HG02885 (cell line): ENCODE data around the gene EHMT1.
A peak's percentile ranks its signal among the peaks of the same experiment; 100 is the strongest.

Experiments used
- ATAC-seq: cut with Tn5 transposase; IDR thresholded peaks from one replicate; pipeline ENCODE4 v1.9.1; 2021; ENCODE audit warnings: mild to moderate bottlenecking; ENCODE audit not compliant: unreplicated experiment, poor library complexity

The EHMT1 gene

GRCh38 chr9:137688725-137689124, 69.9 kb downstream of the EHMT1 start:
- no peak for ATAC-seq

- no peak for ATAC-seq
These were observed 71.1 kb downstream of the EHMT1 start for GRCh38 chr9:137689745-137690529.

DNA sequence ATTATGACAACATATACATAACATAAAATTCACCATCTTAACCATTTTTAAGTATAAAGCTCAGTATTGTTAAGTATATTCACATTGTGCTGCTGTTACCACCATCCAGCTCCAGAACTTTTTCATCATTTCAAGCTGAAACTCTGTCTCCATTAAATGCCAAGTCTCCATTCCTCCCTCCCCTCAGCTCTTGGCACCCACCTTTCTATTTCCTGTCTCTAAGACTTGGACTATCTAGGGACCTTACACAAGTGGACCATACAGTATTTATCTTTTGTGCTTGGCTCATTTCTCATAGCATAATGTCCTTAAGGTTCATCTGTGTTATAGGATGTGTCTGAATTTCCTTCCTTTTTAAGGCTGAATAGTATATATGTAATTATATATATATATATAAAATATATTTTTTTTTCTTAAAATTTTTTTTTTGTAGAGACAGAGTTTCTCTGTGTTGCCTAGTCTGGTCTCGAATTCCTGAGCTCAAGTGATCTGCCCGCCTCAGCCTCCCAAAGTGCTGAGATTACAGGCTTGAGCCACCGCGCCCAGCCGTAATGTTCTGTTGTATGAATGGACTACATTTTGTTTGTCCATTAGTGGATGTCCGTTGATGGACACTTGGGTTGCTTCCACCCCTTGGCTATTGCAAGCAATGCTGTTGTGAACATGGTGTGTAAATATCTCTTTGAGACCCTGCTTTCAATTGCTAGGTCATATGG, 72.3 kb downstream of the EHMT1 start:
- ATAC-seq: no peak

- ATAC-seq: no peak
These were observed 73.0 kb downstream of the EHMT1 start for GRCh38 chr9:137691646-137692351.

DNA sequence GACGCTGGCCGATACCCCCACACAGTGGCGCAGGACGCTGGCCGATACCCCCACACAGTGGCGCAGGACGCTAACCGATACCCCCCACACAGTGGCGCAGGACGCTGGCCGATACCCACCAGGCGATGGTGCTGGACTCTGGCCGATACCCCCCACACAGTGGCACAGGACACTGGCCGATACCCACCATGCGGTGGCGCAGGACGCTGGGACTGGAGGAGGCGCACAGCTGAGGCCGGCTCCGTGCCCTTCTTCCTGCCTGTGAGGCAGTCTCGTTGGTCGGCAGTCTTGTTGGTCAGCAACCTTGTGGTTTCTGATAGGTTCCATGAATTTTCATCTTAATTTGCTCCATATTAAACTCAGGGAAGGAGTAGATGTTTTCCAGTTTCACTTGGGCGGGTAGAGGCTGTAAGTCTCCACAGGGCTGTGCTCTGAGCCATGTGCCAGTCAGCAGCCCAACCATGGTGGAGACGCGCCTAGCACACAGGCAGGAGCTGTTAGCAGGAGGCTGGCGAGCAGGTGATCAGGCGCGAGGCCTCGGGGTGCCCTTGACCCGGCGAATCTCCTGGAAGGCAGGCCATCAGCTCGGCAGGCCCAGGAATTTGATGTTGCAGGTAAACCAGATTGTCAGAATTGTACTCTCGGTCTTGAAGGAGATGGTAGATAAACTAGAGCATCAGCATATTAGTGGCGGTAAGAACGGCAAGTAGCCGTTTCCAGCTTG, 75.6 kb downstream of the EHMT1 start:
- ATAC-seq: no peak

- ATAC-seq: no peak
These were observed 76.4 kb downstream of the EHMT1 start for GRCh38 chr9:137694962-137695875.

DNA sequence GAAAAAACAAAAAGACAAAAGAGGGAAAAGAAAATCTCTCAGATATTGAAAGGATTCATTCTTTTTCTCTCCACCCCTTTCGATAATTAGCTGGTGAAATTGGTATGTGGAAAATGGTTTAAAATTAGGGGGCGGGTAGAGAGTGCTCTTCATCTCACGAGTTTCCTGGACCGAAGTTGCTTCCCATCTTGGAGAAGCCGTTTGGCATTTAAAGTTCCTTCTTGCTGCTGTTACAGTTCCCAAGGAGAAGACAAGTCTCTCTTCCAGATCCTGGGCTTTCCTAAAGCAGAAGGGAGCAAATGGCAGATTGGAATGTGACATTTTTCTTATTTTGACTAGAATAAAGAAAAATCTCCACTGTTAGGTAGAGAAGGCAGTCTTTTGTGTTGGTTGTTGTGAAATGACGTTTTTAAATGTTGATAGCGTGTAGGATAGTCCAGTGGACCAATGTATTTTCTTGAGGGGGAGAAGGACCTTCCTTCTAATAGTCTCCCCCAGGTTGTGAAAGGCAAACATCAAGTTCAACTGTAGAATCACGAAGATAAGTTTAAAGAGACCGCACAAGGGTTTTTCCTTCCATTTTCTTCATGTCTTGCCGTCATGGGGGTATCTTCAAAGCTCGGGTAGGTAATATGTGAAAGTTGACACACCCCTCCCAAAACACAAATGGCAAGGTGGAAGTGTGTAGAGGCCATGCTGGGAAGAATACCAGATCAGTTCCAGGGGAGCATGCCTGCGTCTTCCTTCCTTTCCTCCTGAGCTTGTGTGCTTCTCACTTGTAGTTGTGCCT, 77.5 kb downstream of the EHMT1 start:
- ATAC-seq: no peak

DNA sequence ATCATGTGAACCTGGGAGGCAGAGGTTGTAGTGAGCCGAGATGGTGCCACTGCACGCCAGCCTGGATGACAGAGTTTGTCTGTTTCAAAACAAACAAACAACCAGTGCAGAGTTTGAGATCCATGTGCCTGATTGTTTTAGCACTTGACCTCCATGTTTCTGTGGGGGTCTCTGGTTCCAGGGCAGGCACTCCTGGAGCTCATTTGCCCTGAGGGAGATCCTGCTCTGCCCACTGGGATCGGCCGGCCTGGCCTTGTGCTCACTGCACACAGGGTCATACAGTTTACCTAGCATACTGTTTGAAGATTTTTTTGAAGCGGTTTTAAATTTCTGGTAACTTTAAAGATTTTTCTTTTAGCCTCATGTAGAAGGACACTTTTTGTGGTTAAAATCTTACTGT, 78.4 kb downstream of the EHMT1 start:
- ATAC-seq: no peak

DNA sequence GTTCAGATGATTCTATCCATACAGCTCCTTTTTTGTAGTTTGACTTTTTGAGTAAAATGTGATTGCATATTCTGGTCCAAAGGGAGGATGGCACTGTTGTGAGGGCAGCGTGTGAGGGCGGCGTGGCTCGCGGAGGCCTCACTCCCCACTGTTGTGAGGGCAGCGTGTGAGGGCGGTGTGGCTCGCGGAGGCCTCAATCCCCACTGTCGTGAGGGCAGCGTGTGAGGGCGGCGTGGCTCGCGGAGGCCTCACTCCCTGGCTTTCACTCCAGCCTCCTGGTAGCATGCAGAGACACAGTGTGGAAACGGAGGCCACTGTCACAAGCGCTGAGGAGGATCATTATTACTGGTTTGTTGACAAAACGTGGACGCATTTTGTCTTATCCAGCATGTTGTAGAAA, 79.0 kb downstream of the EHMT1 start:
- no peak for ATAC-seq

- ATAC-seq: no peak
These were observed 82.1 kb downstream of the EHMT1 start for GRCh38 chr9:137700911-137701310.

GRCh38 chr9:137702615-137703379, 84.0 kb downstream of the EHMT1 start:
- ATAC-seq: no peak

DNA sequence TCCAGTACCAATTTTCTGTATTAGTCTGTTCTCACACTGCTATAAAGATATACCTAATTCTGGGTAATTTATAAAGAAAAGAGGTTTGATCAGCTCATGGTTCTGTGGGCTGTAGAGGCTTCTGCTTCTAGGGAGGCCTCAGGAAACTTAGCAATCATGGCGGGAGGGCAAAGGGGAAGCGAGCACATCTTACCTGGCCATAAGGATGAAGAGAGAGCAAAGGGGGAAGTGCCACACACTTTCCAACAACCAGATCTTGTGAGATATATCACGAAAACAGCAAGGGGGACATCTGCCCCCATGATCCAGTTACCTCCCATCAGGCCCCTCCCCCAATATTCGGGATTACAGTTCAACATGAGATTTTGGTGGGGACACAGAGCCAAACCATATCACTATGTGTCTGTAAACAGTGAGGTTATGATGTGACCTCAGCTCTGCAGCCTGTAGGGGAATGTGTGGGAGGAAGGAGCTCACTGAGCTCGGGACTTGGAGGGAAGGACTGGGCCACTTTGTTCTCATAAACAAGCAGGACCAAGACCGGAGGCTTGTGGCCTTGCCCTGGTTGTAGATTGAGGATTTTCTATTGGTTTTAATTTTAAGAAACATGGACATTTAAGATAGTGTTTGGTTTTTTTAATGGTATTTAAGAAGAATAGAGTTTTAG, 85.2 kb downstream of the EHMT1 start:
- ATAC-seq: no peak

DNA sequence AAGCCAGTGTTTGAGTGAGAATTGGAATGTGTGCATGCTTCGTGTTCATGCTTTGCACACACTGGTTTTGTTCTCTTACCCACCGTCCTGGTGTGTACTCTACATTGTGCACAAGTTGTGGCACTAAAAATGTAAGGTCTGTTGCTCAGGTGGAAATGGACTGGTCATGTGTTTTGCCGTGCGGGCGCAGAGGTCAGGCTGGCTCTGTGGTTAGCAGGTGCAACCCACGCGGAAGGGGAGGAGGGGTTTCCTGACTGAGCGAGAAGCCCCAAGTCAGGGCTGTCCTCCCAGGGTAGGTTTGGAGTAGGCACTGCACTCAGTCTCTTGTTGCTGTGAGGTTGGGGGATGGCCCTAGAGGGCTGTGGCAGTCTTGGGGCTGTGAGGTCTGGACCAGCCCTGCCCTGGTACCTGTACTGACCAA, 86.6 kb downstream of the EHMT1 start:
- peak; percentile 76 for ATAC-seq

DNA sequence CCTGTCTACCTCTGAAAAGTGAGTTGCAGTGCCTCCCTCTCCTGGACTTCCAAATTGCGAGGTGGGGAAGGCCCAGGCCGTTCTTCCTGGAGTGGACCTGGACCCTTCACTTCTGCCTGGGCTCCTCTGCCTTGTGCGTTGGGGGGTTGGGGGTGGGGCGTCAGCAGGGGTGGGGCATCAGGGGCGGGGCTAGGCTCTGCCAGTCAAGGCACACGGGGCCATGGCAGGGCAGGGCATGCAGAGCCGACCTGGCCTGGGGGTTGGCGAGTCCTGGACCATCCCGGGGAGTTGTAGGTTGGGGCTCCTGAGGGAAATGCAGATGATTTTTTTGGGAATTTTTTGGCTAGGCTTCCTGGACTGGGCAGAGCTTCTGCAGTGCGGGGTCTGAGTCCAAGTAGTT, 87.1 kb downstream of the EHMT1 start:
- peak; percentile 16 for ATAC-seq

DNA sequence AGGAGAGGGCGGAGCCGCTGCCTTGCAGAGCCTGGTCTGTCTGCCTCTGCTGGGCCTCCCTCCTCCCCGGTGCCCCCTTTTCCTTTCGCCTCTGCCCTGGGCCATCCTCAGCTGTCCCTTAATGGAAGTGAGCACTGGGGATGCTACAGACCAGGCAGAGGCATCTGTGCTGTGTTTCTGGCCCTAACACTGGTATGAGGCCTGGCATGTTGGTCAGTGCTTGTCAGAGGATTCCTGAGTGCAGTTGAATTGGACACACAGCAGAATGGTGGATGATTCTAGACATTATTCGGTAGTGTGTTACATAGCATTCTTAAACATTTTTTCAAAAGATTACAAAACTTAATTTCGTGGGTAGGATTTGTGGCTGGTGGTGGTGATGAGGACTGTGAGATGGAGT, 88.6 kb downstream of the EHMT1 start:
- ATAC-seq: no peak

DNA sequence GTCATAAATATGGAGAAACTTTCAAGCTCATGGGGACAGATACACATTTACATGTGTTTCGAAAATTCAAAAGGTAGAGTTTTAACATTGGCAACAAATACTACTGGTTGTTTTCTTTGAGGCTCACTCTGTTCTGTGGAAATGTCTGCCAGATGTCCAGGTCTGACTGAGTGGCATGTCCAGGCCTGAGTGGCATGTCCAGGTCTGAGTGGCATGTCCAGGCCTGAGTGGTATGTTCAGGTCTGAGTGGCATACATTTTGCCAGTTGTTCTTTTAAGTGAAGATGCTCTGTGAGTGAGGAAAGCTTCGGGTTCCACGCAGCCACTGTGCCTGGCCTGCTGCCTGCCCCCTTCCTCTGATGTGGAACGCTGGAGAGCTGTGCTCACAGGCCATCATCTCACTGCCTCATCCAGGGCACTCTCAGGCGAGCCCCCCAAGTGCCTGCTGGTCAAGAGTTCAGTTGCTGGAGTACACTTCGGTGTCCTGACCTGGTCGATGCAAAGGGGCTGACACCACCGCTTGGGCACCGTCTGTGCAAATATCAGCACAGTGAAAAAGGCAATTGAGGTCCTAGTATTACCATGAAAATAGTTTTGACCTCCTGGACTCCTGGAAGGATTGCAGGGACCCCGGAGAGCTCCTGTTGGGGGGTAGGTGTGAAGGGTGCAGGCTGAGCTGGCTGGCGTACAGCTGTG, 89.9 kb downstream of the EHMT1 start:
- ATAC-seq: no peak
